GM12874 (cell line): Measurements from ENCODE around the gene S1PR3.
A peak's percentile ranks its signal among the peaks of the same experiment; 100 is the strongest.

Experiments
- TF ChIP-seq, protein P1 (sequence below): IDR thresholded peaks from 2 replicates; pipeline ENCODE4 v1.5.1; 2011; ENCODE audit warnings: low read depth, mild to moderate bottlenecking, control low read depth, low read length, moderate library complexity; ENCODE audit not compliant: insufficient read depth

The S1PR3 gene

DNA sequence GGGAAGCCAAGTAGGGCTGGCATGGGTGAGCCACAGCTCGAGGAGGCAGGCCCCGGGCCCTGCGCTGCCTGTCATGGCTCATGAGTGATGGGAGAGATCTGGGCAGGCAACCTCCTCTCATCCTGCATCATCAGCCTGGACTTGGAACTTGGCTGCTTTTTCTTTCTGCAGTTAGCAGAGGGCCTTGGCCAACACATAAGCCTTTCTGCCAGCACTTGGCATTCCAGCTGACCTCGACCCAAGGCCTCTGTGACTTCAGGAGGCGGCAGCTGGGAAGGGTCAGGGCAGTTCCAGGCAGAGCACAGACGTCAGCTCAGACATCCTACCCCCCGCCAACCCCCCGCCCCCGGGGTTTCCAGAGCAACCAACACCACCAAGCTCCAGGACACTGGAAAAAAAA lies 7.6 kb downstream of the S1PR3 start:
- TF ChIP-seq, protein P1, sequence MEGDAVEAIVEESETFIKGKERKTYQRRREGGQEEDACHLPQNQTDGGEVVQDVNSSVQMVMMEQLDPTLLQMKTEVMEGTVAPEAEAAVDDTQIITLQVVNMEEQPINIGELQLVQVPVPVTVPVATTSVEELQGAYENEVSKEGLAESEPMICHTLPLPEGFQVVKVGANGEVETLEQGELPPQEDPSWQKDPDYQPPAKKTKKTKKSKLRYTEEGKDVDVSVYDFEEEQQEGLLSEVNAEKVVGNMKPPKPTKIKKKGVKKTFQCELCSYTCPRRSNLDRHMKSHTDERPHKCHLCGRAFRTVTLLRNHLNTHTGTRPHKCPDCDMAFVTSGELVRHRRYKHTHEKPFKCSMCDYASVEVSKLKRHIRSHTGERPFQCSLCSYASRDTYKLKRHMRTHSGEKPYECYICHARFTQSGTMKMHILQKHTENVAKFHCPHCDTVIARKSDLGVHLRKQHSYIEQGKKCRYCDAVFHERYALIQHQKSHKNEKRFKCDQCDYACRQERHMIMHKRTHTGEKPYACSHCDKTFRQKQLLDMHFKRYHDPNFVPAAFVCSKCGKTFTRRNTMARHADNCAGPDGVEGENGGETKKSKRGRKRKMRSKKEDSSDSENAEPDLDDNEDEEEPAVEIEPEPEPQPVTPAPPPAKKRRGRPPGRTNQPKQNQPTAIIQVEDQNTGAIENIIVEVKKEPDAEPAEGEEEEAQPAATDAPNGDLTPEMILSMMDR = no peak

DNA sequence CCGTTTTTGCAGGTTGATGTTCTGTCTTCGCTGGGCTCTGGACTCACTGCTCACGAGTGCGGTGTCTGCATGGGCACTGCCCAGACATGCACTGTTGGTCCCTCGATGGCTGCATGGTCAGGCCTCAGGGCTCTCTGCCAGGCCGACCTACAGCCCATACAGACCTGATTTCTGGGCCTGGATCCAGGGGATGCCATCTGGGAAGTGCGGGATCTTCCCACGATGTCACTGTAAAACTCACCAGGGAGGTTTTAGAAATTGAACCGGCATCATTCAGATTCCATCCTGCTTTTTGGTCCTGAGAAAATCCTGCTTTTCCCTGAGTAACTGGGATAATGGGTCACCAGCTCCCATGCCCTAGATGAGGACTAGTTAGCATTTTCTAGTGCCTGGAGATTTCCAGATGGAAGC lies 9.1 kb downstream of the S1PR3 start:
- TF ChIP-seq, protein P1 = no peak

DNA sequence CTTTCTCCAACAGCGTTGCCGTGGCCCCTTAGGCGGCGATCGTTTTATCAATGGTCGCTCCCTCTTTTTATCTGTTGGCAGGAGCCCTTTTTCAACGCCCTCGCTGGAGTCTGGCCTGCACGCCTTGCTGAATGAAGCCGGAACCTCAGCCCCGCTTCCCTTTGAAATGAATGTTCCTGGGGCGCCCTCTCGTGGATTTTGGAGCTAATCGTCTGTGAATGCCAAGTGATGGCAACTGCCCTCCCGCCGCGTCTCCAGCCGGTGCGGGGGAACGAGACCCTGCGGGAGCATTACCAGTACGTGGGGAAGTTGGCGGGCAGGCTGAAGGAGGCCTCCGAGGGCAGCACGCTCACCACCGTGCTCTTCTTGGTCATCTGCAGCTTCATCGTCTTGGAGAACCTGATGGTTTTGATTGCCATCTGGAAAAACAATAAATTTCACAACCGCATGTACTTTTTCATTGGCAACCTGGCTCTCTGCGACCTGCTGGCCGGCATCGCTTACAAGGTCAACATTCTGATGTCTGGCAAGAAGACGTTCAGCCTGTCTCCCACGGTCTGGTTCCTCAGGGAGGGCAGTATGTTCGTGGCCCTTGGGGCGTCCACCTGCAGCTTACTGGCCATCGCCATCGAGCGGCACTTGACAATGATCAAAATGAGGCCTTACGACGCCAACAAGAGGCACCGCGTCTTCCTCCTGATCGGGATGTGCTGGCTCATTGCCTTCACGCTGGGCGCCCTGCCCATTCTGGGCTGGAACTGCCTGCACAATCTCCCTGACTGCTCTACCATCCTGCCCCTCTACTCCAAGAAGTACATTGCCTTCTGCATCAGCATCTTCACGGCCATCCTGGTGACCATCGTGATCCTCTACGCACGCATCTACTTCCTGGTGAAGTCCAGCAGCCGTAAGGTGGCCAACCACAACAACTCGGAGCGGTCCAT lies 10.0 kb downstream of the S1PR3 start:
- TF ChIP-seq, protein P1 = peak; percentile 68

DNA sequence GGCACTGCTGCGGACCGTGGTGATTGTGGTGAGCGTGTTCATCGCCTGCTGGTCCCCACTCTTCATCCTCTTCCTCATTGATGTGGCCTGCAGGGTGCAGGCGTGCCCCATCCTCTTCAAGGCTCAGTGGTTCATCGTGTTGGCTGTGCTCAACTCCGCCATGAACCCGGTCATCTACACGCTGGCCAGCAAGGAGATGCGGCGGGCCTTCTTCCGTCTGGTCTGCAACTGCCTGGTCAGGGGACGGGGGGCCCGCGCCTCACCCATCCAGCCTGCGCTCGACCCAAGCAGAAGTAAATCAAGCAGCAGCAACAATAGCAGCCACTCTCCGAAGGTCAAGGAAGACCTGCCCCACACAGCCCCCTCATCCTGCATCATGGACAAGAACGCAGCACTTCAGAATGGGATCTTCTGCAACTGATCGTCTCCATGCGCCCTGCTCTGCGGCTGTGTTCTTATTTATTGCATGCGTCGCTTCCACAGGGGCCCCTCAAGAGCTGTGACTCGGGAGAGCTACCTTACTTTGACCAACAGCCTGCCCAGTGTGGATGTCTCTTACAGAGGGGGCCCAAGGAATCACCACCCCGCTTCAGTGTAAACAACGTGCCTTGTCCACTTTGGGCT lies 10.8 kb downstream of the S1PR3 start:
- TF ChIP-seq, protein P1 = no peak

DNA sequence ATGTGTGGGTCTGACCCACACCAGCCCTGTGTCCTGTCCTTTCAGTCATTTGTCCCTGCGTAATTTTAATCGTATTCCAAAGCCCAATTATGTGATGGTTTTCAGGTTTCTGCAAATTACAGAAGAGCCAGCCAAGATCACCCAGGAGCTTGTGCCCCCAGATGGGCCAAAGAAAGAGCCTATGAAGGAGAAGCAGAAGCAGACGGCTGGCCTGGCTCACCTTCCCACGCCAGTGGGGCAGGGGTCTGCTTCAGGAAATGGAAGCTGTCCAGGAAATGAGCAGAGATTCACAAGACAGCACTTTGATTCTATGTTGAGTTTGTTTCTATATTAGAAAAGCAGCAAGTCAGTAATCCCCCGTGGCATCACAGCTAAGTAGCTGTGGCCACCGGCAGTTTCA lies 11.7 kb downstream of the S1PR3 start:
- TF ChIP-seq, protein P1 = no peak

DNA sequence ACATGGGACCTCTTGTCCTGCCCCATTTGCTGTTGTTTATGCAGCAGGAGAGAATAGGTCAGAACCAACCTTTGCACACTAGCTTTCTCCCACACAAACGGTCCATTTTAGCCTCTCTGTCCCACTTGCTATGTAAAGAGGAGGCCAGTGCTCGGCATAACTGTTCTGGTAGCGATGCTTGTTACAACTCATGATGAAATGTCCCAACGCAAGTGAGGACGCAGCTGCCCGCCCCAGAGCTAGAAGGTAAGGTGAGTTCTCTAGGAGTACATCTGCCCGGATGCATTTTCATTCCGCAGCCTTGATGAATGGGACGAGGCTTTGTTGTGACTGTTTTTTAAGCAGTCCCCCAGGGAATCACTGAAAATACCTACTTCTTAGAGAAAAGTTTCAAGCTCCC lies 14.1 kb downstream of the S1PR3 start:
- TF ChIP-seq, protein P1 = no peak

DNA sequence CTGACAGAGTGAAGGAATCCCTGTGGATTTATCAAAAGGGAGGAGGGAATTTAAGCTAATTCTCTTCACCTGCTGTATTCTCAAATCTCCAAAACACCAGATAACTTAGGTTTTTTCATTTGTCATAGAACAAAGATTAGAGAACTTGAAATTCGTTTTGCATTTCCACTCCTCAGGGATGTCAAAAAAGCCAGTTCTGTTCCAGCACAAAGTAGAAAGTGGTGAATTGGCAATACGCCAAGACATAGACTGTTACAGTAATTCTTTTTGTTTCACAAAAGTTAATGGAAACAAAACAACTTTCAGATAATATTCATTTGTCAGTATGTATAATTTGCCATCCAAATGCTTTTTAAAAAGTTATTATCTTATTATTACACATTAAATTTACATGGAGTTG lies 15.0 kb downstream of the S1PR3 start:
- TF ChIP-seq, protein P1 = no peak
